Vagina (tissue), 2 donors: Measurements from ENCODE around the gene GMPPB.

Experiments used
- POLR2A ChIP-seq, 2 donors: fragments of 450-650 bp; IDR thresholded peaks; one replicate each; pipeline ENCODE4 v1.6.1; 2017; ENCODE audit warnings: antibody characterized with exemption in 2 of 2, mild to moderate bottlenecking in 2 of 2, moderate library complexity in 2 of 2
- POLR2AphosphoS5 ChIP-seq, 2 donors: sonication (generic); formaldehyde crosslinking; IDR thresholded peaks; one replicate each; pipeline ENCODE4 v1.9.0; 2017; ENCODE audit warnings: antibody characterized with exemption in 2 of 2, mild to moderate bottlenecking in 2 of 2, low read depth in 1 of 2; ENCODE audit not compliant: insufficient read depth in 1 of 2
- TF ChIP-seq, protein P1 (sequence below), 3 experiments: fragments of 450-650 bp in 2 of 3; fragments of 200-600 bp in 1 of 3; sonication (generic) in 1 of 3; IDR thresholded peaks; one replicate each; pipeline ENCODE4 v1.5.1; 2017 to 2019; ENCODE audit warnings: antibody characterized with exemption in 3 of 3, mild to moderate bottlenecking in 2 of 3, moderate library complexity in 2 of 3

DNA sequence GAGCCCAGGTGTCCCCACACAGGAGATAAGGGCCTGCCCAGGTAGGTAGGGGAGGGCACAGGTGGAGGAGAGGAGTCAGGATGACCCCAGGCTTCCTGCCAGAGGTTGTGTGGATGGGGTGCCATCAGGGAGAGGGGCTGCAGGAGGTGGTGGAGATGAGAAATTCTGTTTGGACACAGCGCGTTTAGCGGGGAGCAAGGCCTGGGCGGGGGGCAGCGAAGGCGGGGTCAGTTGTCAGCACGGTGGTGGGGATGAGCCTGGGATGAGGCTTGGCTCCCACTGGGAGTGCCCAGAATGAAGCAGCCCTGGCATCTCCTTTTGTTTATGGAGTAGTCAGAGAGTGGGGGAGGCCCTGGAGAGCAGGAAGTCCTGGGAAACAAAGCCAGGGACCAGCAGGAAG lies 19.8 kb downstream of the GMPPB start:
- no peak for TF ChIP-seq POLR2AphosphoS5 (IDR thresholded peaks at IDR 0.05; ENCODE audit: insufficient read depth in 1 of 2, low read depth in 1 of 2)
- TF ChIP-seq, protein P1, sequence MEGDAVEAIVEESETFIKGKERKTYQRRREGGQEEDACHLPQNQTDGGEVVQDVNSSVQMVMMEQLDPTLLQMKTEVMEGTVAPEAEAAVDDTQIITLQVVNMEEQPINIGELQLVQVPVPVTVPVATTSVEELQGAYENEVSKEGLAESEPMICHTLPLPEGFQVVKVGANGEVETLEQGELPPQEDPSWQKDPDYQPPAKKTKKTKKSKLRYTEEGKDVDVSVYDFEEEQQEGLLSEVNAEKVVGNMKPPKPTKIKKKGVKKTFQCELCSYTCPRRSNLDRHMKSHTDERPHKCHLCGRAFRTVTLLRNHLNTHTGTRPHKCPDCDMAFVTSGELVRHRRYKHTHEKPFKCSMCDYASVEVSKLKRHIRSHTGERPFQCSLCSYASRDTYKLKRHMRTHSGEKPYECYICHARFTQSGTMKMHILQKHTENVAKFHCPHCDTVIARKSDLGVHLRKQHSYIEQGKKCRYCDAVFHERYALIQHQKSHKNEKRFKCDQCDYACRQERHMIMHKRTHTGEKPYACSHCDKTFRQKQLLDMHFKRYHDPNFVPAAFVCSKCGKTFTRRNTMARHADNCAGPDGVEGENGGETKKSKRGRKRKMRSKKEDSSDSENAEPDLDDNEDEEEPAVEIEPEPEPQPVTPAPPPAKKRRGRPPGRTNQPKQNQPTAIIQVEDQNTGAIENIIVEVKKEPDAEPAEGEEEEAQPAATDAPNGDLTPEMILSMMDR (IDR thresholded peaks at IDR 0.05): no peak
- TF ChIP-seq POLR2A (IDR thresholded peaks at IDR 0.05): no peak
